Neuronal stem cell (in vitro differentiated cells): ENCODE measurements around the gene MBP.

Experiments
- DNase-seq: peaks from one replicate; pipeline ENCODE4 v3.0.0-alpha.2; 2013; ENCODE audit warnings: low spot score
- H2AFZ ChIP-seq: one replicate; pipeline ENCODE4 v1.6.1; 2013; ENCODE audit warnings: mild to moderate bottlenecking, low read length, inconsistent platforms
- H2AK5ac ChIP-seq: 2 replicates; pipeline ENCODE4 v1.6.1; 2013; ENCODE audit warnings: low read depth, mild to moderate bottlenecking, inconsistent platforms, low read length, moderate library complexity, mixed read lengths
- H2BK120ac ChIP-seq: 2 replicates; pipeline ENCODE4 v1.6.1; 2013; ENCODE audit warnings: low read depth, mild to moderate bottlenecking, inconsistent platforms, low read length, moderate library complexity, mixed read lengths
- H2BK12ac ChIP-seq: one replicate; pipeline ENCODE4 v1.6.1; 2013; ENCODE audit warnings: low read length, inconsistent platforms
- H2BK15ac ChIP-seq: 2 replicates; pipeline ENCODE4 v1.6.1; 2013; ENCODE audit warnings: mild to moderate bottlenecking, low read length, inconsistent platforms, mixed read lengths
- H2BK5ac ChIP-seq: one replicate; pipeline ENCODE4 v1.6.1; 2013; ENCODE audit warnings: inconsistent platforms, mild to moderate bottlenecking, low read length, moderate library complexity
- H3K14ac ChIP-seq: one replicate; pipeline ENCODE4 v1.6.1; 2013; ENCODE audit warnings: low read length, inconsistent platforms
- H3K18ac ChIP-seq: 2 replicates; pipeline ENCODE4 v1.6.1; 2013; ENCODE audit warnings: low read length, inconsistent platforms
- H3K23ac ChIP-seq: 2 replicates; pipeline ENCODE4 v1.6.1; 2013; ENCODE audit warnings: low read depth, mild to moderate bottlenecking, mixed read lengths, low read length, inconsistent platforms; ENCODE audit not compliant: poor library complexity
- H3K27ac ChIP-seq: replicated peaks from 3 replicates; pipeline ENCODE4 v1.5.1; 2013; ENCODE audit warnings: low read length, inconsistent platforms
- H3K27me3 ChIP-seq, 3 experiments: 2 replicates each; pipeline ENCODE4 v1.6.1; 2013; ENCODE audit warnings: low read length in 3 of 3, mild to moderate bottlenecking in 2 of 3, inconsistent platforms in 1 of 3, low read depth in 1 of 3, mixed read lengths in 1 of 3, moderate library complexity in 1 of 3; ENCODE audit not compliant: control insufficient read depth in 3 of 3, insufficient read depth in 3 of 3
- H3K36me3 ChIP-seq, 2 donors: replicated peaks in 1 of 2; 2 replicates each; pipeline ENCODE4 v1.6.1; 2013; ENCODE audit warnings: low read length in 2 of 2; ENCODE audit not compliant: control insufficient read depth in 2 of 2, insufficient read depth in 2 of 2
- H3K4ac ChIP-seq: 2 replicates; pipeline ENCODE4 v1.6.1; 2013; ENCODE audit warnings: inconsistent platforms, mild to moderate bottlenecking, low read length, moderate library complexity
- H3K4me1 ChIP-seq, 2 donors: 1 replicate in 1 of 2; 2 replicates in 1 of 2; pipeline ENCODE4 v1.6.1; 2013; ENCODE audit warnings: low read length in 2 of 2, low read depth in 1 of 2; ENCODE audit not compliant: control insufficient read depth in 2 of 2, insufficient read depth in 1 of 2
- H3K4me2 ChIP-seq: one replicate; pipeline ENCODE4 v1.6.1; 2013; ENCODE audit warnings: mild to moderate bottlenecking, low read length, inconsistent platforms; ENCODE audit not compliant: insufficient read depth, poor library complexity, severe bottlenecking
- H3K4me3 ChIP-seq, 2 donors: 2 replicates each; pipeline ENCODE4 v1.5.1; 2013; ENCODE audit warnings: low read length in 2 of 2, mild to moderate bottlenecking in 2 of 2, inconsistent platforms in 1 of 2, moderate library complexity in 1 of 2
- H3K79me1 ChIP-seq: one replicate; pipeline ENCODE4 v1.6.1; 2013; ENCODE audit warnings: low read depth, mild to moderate bottlenecking, inconsistent platforms, low read length, moderate library complexity
- H3K9ac ChIP-seq: one replicate; pipeline ENCODE4 v1.6.1; 2013; ENCODE audit warnings: mild to moderate bottlenecking, low read depth, low read length, inconsistent platforms; ENCODE audit not compliant: poor library complexity
- H3K9me3 ChIP-seq, 2 donors: replicated peaks in 1 of 2; 2 replicates each; pipeline versions ENCODE3 to v1.6.1; 2013; ENCODE audit warnings: low read length in 2 of 2, mild to moderate bottlenecking in 2 of 2, inconsistent platforms in 1 of 2, low read depth in 1 of 2, mixed read lengths in 1 of 2, moderate library complexity in 1 of 2; ENCODE audit not compliant: control insufficient read depth in 2 of 2, insufficient read depth in 1 of 2
- H4K8ac ChIP-seq: one replicate; pipeline ENCODE4 v1.6.1; 2013; ENCODE audit warnings: low read depth, mild to moderate bottlenecking, inconsistent platforms, low read length, moderate library complexity
- H4K91ac ChIP-seq: one replicate; pipeline ENCODE4 v1.6.1; 2013; ENCODE audit warnings: low read length, low read depth, mild to moderate bottlenecking, inconsistent platforms; ENCODE audit not compliant: poor library complexity
- WGBS, 2 donors: extraction: QIAGEN DNeasy Blood & Tissue Kit; methylation state at CpG; one replicate each; pipeline ENCODE4 v1.1.7; 2013; ENCODE audit warnings: missing lambda C conversion rate in 2 of 2, mixed read lengths in 1 of 2; ENCODE audit not compliant: insufficient read length in 2 of 2, insufficient replicate concordance in 1 of 2; ENCODE audit errors: extremely low coverage in 2 of 2; 5-methylcytosine and 5-hydroxymethylcytosine counted together

Gene MBP

GRCh38 chr18:76999077-76999476 is 133.5 kb downstream of the MBP start:
- no peak overlapping the region for H3K9ac ChIP-seq
- no peak overlapping the region for H3K27ac ChIP-seq
- H3K36me3 ChIP-seq = no peaks in the 10 kb centered on the region
- H2BK12ac ChIP-seq = no peak overlapping the region
- H3K4me3 ChIP-seq = no peak overlapping the region
- no peaks in the 10 kb centered on the region for H3K79me1 ChIP-seq
- H3K14ac ChIP-seq = no peak overlapping the region
- no peak for DNase-seq
- peaks cover 2 to 9% of the 10 kb centered on the region in 2 donors for H3K4me1 ChIP-seq
- H4K8ac ChIP-seq = no peak overlapping the region
- no peak overlapping the region for H2BK5ac ChIP-seq
- H2AFZ ChIP-seq = no peak overlapping the region
- no peak overlapping the region for H4K91ac ChIP-seq
- H3K18ac ChIP-seq = no peak overlapping the region
- H3K4me2 ChIP-seq = no peak overlapping the region
- H3K27me3 ChIP-seq = peaks cover 0 to 12% (median 0%) of the 10 kb centered on the region in 3 experiments
- no peak overlapping the region for H3K23ac ChIP-seq
- WGBS, 2 donors = no CpG with 5 or more reads among the region's 13 CpGs
- H2AK5ac ChIP-seq = peak overlapping the region; percentile 69
- H2BK120ac ChIP-seq = no peak overlapping the region
- no peak overlapping the region for H3K4ac ChIP-seq
- H3K9me3 ChIP-seq = no peaks in the 10 kb centered on the region
- H2BK15ac ChIP-seq = no peak overlapping the region

GRCh38 chr18:76997951-76998808 is 134.4 kb downstream of the MBP start:
- no peak overlapping the region for H2BK5ac ChIP-seq
- H3K9me3 ChIP-seq = no peaks in the 10 kb centered on the region
- WGBS, 2 donors = no CpG with 5 or more reads among the region's 38 CpGs
- no peak overlapping the region for H3K14ac ChIP-seq
- peak overlapping the region; percentile 14 for H3K23ac ChIP-seq
- H3K9ac ChIP-seq = no peak overlapping the region
- H2BK120ac ChIP-seq = no peak overlapping the region
- no peak overlapping the region for H2AFZ ChIP-seq
- H3K27me3 ChIP-seq = peaks cover 0 to 10% (median 0%) of the 10 kb centered on the region in 3 experiments
- peak overlapping the region; percentile 6 for H2AK5ac ChIP-seq
- no peak overlapping the region for H3K27ac ChIP-seq
- H2BK12ac ChIP-seq = no peak overlapping the region
- H2BK15ac ChIP-seq = no peak overlapping the region
- H3K36me3 ChIP-seq = no peaks in the 10 kb centered on the region
- no peak overlapping the region for H4K8ac ChIP-seq
- no peaks in the 10 kb centered on the region for H3K79me1 ChIP-seq
- H3K4me3 ChIP-seq = no peak overlapping the region
- H3K4me1 ChIP-seq = peaks cover 2 to 9% of the 10 kb centered on the region in 2 donors
- no peak for DNase-seq
- no peak overlapping the region for H3K18ac ChIP-seq
- H3K4ac ChIP-seq = no peak overlapping the region
- H3K4me2 ChIP-seq = no peak overlapping the region
- H4K91ac ChIP-seq = no peak overlapping the region

GRCh38 chr18:76996429-76996828 is 136.2 kb downstream of the MBP start:
- H2AK5ac ChIP-seq = no peak overlapping the region
- no peak overlapping the region for H2BK120ac ChIP-seq
- no peak overlapping the region for H3K4ac ChIP-seq
- H2AFZ ChIP-seq = peak overlapping the region; percentile 88
- H3K27me3 ChIP-seq = peaks cover 0 to 2% (median 0%) of the 10 kb centered on the region in 3 experiments
- no peak overlapping the region for H4K8ac ChIP-seq
- no CpG with 5 or more reads among the region's 7 CpGs for WGBS, 2 donors
- peaks cover 6 to 9% of the 10 kb centered on the region in 2 donors for H3K4me1 ChIP-seq
- H3K4me3 ChIP-seq = no peak overlapping the region
- H3K9ac ChIP-seq = no peak overlapping the region
- no peak overlapping the region for H2BK12ac ChIP-seq
- H3K9me3 ChIP-seq = no peaks in the 10 kb centered on the region
- no peak overlapping the region for H3K4me2 ChIP-seq
- no peak overlapping the region for H2BK15ac ChIP-seq
- H3K36me3 ChIP-seq = no peaks in the 10 kb centered on the region
- no peak overlapping the region for H3K18ac ChIP-seq
- DNase-seq = no peak
- H3K14ac ChIP-seq = no peak overlapping the region
- H2BK5ac ChIP-seq = no peak overlapping the region
- H3K23ac ChIP-seq = no peak overlapping the region
- no peak overlapping the region for H3K27ac ChIP-seq
- H4K91ac ChIP-seq = no peak overlapping the region
- no peaks in the 10 kb centered on the region for H3K79me1 ChIP-seq

GRCh38 chr18:76995896-76996295 is 136.7 kb downstream of the MBP start:
- Histone ChIP-seq H4K8ac (no peak overlapping the region), H2BK120ac (no peak overlapping the region), H2AK5ac (no peak overlapping the region), H2AFZ (no peak overlapping the region), H2BK12ac (no peak overlapping the region), H2BK5ac (no peak overlapping the region), H3K4me2 (no peak overlapping the region), H3K14ac (no peak overlapping the region), H2BK15ac (no peak overlapping the region), H3K27ac (no peak overlapping the region), H3K23ac (no peak overlapping the region), H3K79me1 (no peaks in the 10 kb centered on the region), H3K9ac (no peak overlapping the region), H3K4me3 (no peak overlapping the region), H3K9me3 (no peaks in the 10 kb centered on the region), H3K18ac (no peak overlapping the region), H3K4me1 (peaks cover 6 to 9% of the 10 kb centered on the region in 2 donors), H3K27me3 (no peaks in the 10 kb centered on the region), H4K91ac (no peak overlapping the region), H3K4ac (no peak overlapping the region), H3K36me3 (no peaks in the 10 kb centered on the region)
- WGBS, 2 donors = no CpG with 5 or more reads among the region's 7 CpGs
- no peak for DNase-seq
